Calu3 (cell line): ENCODE data around the gene DYTN. TPM values are rescaled to one million over a fixed set of nuclear protein-coding genes. Genes with fewer than 3 reads are reported as not detected.
"Not testable (repeated sequence)": the region's sequence is repeated elsewhere in the genome, so short reads cannot be mapped to it uniquely, and the experiment has no call there.

ENCODE experiments used
- BruUV-seq: library from RNA; stranded (reverse); fragments of 400-500 nt; replicated peaks from 2 replicates; lab custom pipeline; 2021; lab: Mats Ljungman, UMichigan
- CTCF ChIA-PET: fragments of 300-600 bp; sonication (Branson Sonifier 250); formaldehyde crosslinking; loops from one replicate; lab custom pipeline; 2022; ENCODE audit warnings: antibody characterized with exemption; lab: Charles Lee
- DNase-seq: peaks from one replicate; pipeline ENCODE4 v3.0.0; 2022
- H3K27ac Mint-ChIP-seq: one replicate; pipeline ENCODE4 v1.8.0; 2022; ENCODE audit warnings: mixed read lengths; ENCODE audit not compliant: unreplicated experiment
- H3K27me3 Mint-ChIP-seq: one replicate; pipeline ENCODE4 v1.8.0; 2022; ENCODE audit warnings: mixed read lengths; ENCODE audit not compliant: unreplicated experiment
- H3K36me3 Mint-ChIP-seq: one replicate; pipeline ENCODE4 v1.8.0; 2022; ENCODE audit warnings: mild to moderate bottlenecking, moderate library complexity, mixed read lengths; ENCODE audit not compliant: insufficient read depth, unreplicated experiment
- H3K4me1 Mint-ChIP-seq: one replicate; pipeline ENCODE4 v1.8.0; 2022; ENCODE audit warnings: mild to moderate bottlenecking, low read depth, mixed read lengths; ENCODE audit not compliant: unreplicated experiment
- H3K4me3 Mint-ChIP-seq: one replicate; pipeline ENCODE4 v1.8.0; 2022; ENCODE audit warnings: mild to moderate bottlenecking, low read depth, moderate library complexity, mixed read lengths; ENCODE audit not compliant: unreplicated experiment
- H3K9me3 Mint-ChIP-seq: one replicate; pipeline ENCODE4 v1.8.0; 2022; ENCODE audit warnings: low read depth, mixed read lengths; ENCODE audit not compliant: unreplicated experiment
- intact Hi-C: fragments of 100-400 bp; cut with micrococcal nuclease; formaldehyde crosslinking; loops from one replicate; pipeline ENCODE4 v1.10.0; 2022; ENCODE audit not compliant: unreplicated experiment
- total RNA-seq: library from RNA; stranded (reverse); gene quantifications from 2 replicates; pipeline ENCODE4 v1.2.3, GENCODE V29; 2022
- TF ChIP-seq, protein P1 (sequence below): fragments of 200-600 bp; IDR thresholded peaks from one replicate; pipeline ENCODE4 v1.8.0; 2022; ENCODE audit warnings: antibody characterized with exemption; ENCODE audit not compliant: unreplicated experiment

Gene DYTN
- total RNA-seq, 1 experiment from 2014 or later: not detected

DNA sequence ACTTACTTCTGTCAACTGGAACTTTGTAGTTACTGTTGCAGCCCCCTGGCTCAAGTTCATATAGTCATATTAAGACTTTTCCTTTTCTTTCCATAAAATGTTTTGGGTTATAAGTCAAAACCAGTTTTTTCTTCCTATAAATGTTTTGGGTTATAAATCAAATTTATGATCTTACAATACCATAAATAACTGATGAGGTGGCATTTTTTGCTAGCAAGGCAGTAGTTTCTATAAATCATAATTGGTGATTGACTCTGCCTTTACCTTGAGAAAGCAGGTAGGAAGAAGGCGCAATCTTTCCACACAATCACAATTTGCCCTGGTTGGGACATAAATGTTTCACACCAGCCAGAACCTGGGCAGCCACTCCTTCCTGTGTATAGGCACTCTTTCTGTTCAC is 5.1 kb upstream of the DYTN start:
- CTCF ChIA-PET: no interaction called here
- intact Hi-C loops: no loop called here
- Mint-ChIP-seq H3K9me3 (peaks cover 3% of the 10 kb centered on the region), H3K27me3 (no peaks in the 10 kb centered on the region), H3K27ac (no peak overlapping the region), H3K36me3 (no peaks in the 10 kb centered on the region), H3K4me1 (peaks cover 5% of the 10 kb centered on the region), H3K4me3 (no peak overlapping the region)
- no TSS peak for BruUV-seq
- DNase-seq: no peak
- TF ChIP-seq, protein P1, sequence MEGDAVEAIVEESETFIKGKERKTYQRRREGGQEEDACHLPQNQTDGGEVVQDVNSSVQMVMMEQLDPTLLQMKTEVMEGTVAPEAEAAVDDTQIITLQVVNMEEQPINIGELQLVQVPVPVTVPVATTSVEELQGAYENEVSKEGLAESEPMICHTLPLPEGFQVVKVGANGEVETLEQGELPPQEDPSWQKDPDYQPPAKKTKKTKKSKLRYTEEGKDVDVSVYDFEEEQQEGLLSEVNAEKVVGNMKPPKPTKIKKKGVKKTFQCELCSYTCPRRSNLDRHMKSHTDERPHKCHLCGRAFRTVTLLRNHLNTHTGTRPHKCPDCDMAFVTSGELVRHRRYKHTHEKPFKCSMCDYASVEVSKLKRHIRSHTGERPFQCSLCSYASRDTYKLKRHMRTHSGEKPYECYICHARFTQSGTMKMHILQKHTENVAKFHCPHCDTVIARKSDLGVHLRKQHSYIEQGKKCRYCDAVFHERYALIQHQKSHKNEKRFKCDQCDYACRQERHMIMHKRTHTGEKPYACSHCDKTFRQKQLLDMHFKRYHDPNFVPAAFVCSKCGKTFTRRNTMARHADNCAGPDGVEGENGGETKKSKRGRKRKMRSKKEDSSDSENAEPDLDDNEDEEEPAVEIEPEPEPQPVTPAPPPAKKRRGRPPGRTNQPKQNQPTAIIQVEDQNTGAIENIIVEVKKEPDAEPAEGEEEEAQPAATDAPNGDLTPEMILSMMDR: no peak

DNA sequence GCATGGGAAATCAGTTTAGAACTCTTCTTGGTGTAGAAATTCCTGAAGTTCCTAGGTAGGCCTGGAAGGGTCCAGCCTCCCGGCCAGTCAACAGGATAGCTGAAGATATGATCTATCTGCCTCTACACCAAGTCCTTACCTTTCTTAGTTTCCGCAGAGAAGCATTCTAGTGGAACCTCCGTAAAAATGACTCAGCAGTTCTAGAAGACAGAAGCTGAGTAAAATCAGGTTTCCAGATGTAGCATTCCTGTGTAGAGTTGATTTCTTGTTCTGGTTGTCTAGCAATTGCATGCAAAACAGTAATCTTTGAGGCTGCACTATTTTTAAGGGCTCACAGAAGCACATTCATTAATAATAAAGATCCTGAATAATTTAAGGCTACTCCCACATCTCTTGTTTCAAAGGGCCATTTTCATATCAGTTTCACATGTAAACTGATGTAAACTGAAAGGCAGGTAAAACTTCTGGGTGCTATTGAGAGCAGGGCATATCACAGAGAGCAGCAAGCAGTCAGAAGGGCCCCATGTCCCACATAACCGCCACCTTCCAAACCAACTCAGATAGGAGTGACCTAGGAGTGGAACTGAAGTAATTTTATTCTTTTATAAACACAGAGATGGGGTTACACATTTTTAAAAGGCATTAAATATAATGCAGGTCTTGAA is 3.2 kb upstream of the DYTN start:
- TF ChIP-seq, protein P1: no peak
- intact Hi-C loops: no loop called here
- CTCF ChIA-PET: no interaction called here
- no peaks in the 10 kb centered on the region for H3K27me3 Mint-ChIP-seq
- DNase-seq: no peak
- no peak overlapping the region for H3K4me3 Mint-ChIP-seq
- H3K36me3 Mint-ChIP-seq: no peaks in the 10 kb centered on the region
- no peak overlapping the region for H3K27ac Mint-ChIP-seq
- H3K9me3 Mint-ChIP-seq: peaks cover 3% of the 10 kb centered on the region
- BruUV-seq: no TSS peak
- H3K4me1 Mint-ChIP-seq: no peaks in the 10 kb centered on the region

DNA sequence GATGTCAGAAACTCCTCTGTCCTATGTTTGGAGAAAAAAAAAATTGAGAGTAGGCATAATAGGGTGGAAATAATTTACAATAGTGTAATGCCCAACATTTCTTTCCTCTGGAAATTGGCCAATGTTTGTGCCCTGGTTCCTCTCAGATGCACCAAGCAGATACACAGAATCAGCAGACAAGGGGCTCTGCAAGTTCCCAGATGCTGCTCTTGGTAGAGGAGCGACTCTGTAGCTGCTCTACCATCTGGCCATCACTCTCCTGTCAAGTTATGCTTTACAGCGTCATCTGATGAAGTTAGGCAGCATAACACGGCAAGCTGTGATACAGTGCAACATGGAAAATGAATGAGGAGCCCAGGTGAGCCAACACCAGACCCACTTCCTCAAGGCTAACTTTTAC is 1.6 kb downstream of the DYTN start:
- BruUV-seq: no TSS peak
- CTCF ChIA-PET: no interaction called here
- Mint-ChIP-seq H3K4me3 (no peak overlapping the region), H3K4me1 (peaks cover 11% of the 10 kb centered on the region), H3K36me3 (no peaks in the 10 kb centered on the region), H3K27ac (no peak overlapping the region), H3K9me3 (no peaks in the 10 kb centered on the region), H3K27me3 (peaks cover 13% of the 10 kb centered on the region)
- intact Hi-C loops: no loop called here
- TF ChIP-seq, protein P1: no peak
- no peak for DNase-seq

DNA sequence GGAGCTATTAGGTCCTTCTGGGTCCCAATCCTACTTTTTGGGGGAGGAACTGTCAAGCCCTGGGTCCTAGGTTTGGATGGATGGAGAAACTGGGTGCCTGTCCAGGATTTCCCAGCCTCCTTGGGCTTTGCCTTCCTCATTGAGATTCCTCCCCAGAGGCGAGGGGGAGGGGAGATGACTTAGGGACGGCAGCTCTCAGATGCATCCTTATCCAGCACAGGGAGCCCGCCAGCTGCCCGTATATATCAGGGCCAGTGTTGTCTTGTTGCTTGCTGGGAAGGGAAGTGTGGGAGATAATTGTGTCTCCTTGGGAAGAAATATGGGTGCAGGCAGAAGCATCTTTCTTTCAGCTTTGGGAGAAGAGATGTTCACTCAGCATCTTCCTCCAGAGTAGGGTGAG is 3.0 kb downstream of the DYTN start:
- H3K4me3 Mint-ChIP-seq, H3K27ac Mint-ChIP-seq, DNase-seq, H3K9me3 Mint-ChIP-seq, BruUV-seq, CTCF ChIA-PET, intact Hi-C loops, H3K36me3 Mint-ChIP-seq: not testable (repeated sequence)
- Mint-ChIP-seq H3K4me1 (peaks cover 11% of the 10 kb centered on the region), H3K27me3 (peaks cover 13% of the 10 kb centered on the region)

DNA sequence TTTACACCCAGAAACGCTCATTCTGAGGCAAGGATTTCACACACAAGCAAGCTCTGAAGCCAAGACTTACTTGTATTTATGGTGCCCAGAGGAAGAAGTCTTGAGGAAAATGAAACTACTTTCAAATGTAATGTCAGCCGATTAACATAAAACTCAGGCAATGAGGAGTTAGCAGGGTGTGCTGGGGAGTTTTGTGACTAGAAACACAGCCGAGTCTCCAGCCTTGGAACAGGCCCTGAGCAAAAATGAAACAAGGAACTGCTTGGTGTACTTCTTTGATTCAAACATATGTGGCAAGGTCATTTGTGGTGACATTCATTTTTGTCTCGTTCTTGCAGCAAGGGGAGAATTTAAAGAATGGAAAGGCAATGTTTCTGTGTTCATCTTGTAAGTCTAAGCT is 4.5 kb downstream of the DYTN start:
- H3K27ac Mint-ChIP-seq: no peak overlapping the region
- no TSS peak for BruUV-seq
- H3K4me1 Mint-ChIP-seq: peaks cover 11% of the 10 kb centered on the region
- intact Hi-C loops: no loop called here
- CTCF ChIA-PET: interaction anchor here (0.7 kb wide), 1 partner anchor 99 kb away, joined by 3 read pairs; no protein-coding TSS in a partner anchor
- no peak overlapping the region for H3K4me3 Mint-ChIP-seq
- TF ChIP-seq, protein P1: no peak
- H3K9me3 Mint-ChIP-seq: no peaks in the 10 kb centered on the region
- H3K27me3 Mint-ChIP-seq: peaks cover 13% of the 10 kb centered on the region
- no peaks in the 10 kb centered on the region for H3K36me3 Mint-ChIP-seq
- no peak for DNase-seq
